Mesendoderm (in vitro differentiated cells): ENCODE measurements around the gene GPR35.
"Not testable (repeated sequence)": the region's sequence is repeated elsewhere in the genome, so short reads cannot be mapped to it uniquely, and the experiment has no call there.

Experiments used
- DNase-seq: peaks from one replicate; pipeline ENCODE4 v3.0.0; 2013
- H2AK5ac ChIP-seq: 2 replicates; pipeline ENCODE4 v1.6.1; 2013; ENCODE audit warnings: low read length, inconsistent platforms
- H2BK120ac ChIP-seq: 2 replicates; pipeline ENCODE4 v1.6.1; 2013; ENCODE audit warnings: low read depth, mild to moderate bottlenecking, low read length, moderate library complexity, mixed read lengths
- H2BK15ac ChIP-seq: replicated peaks from 2 replicates; pipeline ENCODE4 v1.6.1; 2013; ENCODE audit warnings: low read depth, mild to moderate bottlenecking, moderate library complexity
- H2BK5ac ChIP-seq: 2 replicates; pipeline ENCODE4 v1.6.1; 2013; ENCODE audit warnings: low read length, inconsistent platforms
- H3K18ac ChIP-seq: 2 replicates; pipeline ENCODE4 v1.6.1; 2013; ENCODE audit warnings: mild to moderate bottlenecking, low read length, mixed read lengths
- H3K23ac ChIP-seq: one replicate; pipeline ENCODE4 v1.6.1; 2013; ENCODE audit warnings: low read length
- H3K27ac ChIP-seq: 2 replicates; pipeline ENCODE4 v1.5.1; 2013; ENCODE audit warnings: low read depth, mild to moderate bottlenecking, inconsistent platforms, low read length, moderate library complexity
- H3K27me3 ChIP-seq: 2 replicates; pipeline ENCODE4 v1.6.1; 2013; ENCODE audit warnings: low read length, control low read depth, mild to moderate bottlenecking, inconsistent platforms; ENCODE audit not compliant: insufficient read depth, poor library complexity
- H3K36me3 ChIP-seq: 2 replicates; pipeline ENCODE4 v1.6.1; 2013; ENCODE audit warnings: low read length, inconsistent platforms; ENCODE audit not compliant: control insufficient read depth, insufficient read depth
- H3K4ac ChIP-seq: one replicate; pipeline ENCODE4 v1.6.1; 2013; ENCODE audit warnings: low read depth, mild to moderate bottlenecking, low read length, moderate library complexity
- H3K4me1 ChIP-seq: 2 replicates; pipeline ENCODE4 v1.6.1; 2013; ENCODE audit warnings: low read depth, low read length, inconsistent platforms; ENCODE audit not compliant: control insufficient read depth
- H3K4me2 ChIP-seq: 2 replicates; pipeline ENCODE4 v1.6.1; 2013; ENCODE audit warnings: low read length
- H3K4me3 ChIP-seq: 2 replicates; pipeline ENCODE4 v1.5.1; 2013; ENCODE audit warnings: mild to moderate bottlenecking, low read length
- H3K56ac ChIP-seq: one replicate; pipeline ENCODE4 v1.6.1; 2013; ENCODE audit warnings: low read length
- H3K79me1 ChIP-seq: 2 replicates; pipeline ENCODE4 v1.6.1; 2013; ENCODE audit warnings: low read length, inconsistent platforms
- H3K79me2 ChIP-seq: 2 replicates; pipeline ENCODE4 v1.6.1; 2013; ENCODE audit warnings: mild to moderate bottlenecking, low read length; ENCODE audit not compliant: control insufficient read depth, insufficient read depth
- H3K9ac ChIP-seq: 2 replicates; pipeline ENCODE4 v1.6.1; 2013; ENCODE audit warnings: low read length, inconsistent platforms
- H4K5ac ChIP-seq: one replicate; pipeline ENCODE4 v1.6.1; 2013; ENCODE audit warnings: low read length
- H4K8ac ChIP-seq: one replicate; pipeline ENCODE4 v1.6.1; 2013; ENCODE audit warnings: low read depth, mild to moderate bottlenecking, control low read depth, low read length, moderate library complexity
- WGBS: extraction: QIAGEN DNeasy Blood & Tissue Kit; methylation state at CpG from one replicate; pipeline ENCODE4 v1.1.7; 2013; ENCODE audit warnings: low lambda C conversion rate, missing lambda C conversion rate; ENCODE audit not compliant: insufficient coverage; ENCODE audit errors: extremely low coverage; 5-methylcytosine and 5-hydroxymethylcytosine counted together

Gene GPR35

DNA sequence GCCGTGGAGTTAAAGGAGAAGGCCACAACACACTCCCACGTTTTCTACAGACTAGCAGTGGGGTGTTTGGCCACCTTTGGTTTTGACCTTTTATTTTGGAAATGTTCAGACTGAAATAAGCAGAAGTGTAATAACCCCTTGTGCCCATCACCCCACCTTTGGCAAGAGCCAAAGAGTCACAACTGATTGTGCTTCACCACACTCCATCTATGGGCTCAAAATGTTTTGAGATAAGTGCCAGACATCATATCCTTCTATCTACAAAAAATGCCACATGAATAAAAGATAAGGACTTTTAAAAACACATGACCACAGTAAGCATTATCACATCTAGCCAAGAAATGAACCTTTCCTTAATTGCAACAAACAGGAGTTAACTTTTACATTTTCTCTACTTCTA, 9.9 kb upstream of the GPR35 start:
- H2BK120ac ChIP-seq = no peak overlapping the region
- H4K5ac ChIP-seq = no peak overlapping the region
- H3K18ac ChIP-seq = no peak overlapping the region
- no peak overlapping the region for H4K8ac ChIP-seq
- H3K4ac ChIP-seq = no peak overlapping the region
- no peak overlapping the region for H3K9ac ChIP-seq
- no peak overlapping the region for H3K23ac ChIP-seq
- no peaks in the 10 kb centered on the region for H3K79me1 ChIP-seq
- WGBS = no CpG with 5 or more reads among the region's 2 CpGs
- no peaks in the 10 kb centered on the region for H3K79me2 ChIP-seq
- H3K4me1 ChIP-seq = no peaks in the 10 kb centered on the region
- H3K27ac ChIP-seq = no peak overlapping the region
- no peaks in the 10 kb centered on the region for H3K36me3 ChIP-seq
- no peak overlapping the region for H3K4me2 ChIP-seq
- H3K27me3 ChIP-seq = no peaks in the 10 kb centered on the region
- H3K56ac ChIP-seq = no peak overlapping the region
- no peak overlapping the region for H2AK5ac ChIP-seq
- H3K4me3 ChIP-seq = no peak overlapping the region
- DNase-seq = no peak
- H2BK5ac ChIP-seq = no peak overlapping the region
- H2BK15ac ChIP-seq = no peak overlapping the region

GRCh38 chr2:240615820-240616547, 9.3 kb upstream of the GPR35 start:
- WGBS = no CpG with 5 or more reads among the region's 20 CpGs

DNA sequence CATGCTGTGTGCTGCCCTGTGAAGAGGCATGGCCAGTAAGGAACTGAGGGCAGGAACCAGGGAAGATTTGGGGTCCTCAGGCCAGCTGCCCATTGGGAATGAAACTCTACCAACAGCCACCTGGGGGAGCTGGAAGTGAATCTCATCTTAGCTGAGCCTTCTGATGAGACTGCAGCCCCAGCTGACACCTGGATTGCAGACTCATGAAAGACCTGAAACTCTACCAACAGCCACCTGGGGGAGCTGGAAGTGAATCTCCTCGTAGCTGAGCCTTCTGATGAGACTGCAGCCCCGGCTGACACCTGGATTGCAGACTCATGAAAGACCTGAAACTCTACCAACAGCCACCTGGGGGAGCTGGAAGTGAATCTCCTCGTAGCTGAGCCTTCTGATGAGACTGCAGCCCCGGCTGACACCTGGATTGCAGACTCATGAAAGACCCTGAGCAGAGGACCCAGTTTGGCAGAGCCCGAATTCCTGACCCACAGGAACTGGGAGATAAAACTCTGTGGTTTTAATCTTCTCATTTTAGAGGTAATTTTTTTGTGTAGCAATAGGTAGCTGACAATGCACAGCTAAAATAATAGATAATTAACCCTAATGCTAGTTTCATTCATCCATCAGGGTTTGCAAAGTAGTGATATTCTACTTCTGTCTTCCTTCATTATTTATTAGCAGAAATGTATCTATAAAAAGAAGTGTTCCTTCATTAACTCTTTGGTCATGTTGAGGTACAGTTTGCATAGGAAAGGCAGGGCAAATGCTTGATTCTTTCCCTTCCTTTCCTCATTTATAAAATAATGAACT, 8.2 kb upstream of the GPR35 start:
- H3K79me1 ChIP-seq, H3K27me3 ChIP-seq, H2AK5ac ChIP-seq, H3K4me2 ChIP-seq, H3K4me3 ChIP-seq, H3K23ac ChIP-seq, H4K5ac ChIP-seq, H3K79me2 ChIP-seq, H3K36me3 ChIP-seq, H2BK120ac ChIP-seq, H3K56ac ChIP-seq, H3K4me1 ChIP-seq, H3K4ac ChIP-seq, H3K18ac ChIP-seq, H2BK5ac ChIP-seq, H2BK15ac ChIP-seq, H3K27ac ChIP-seq, H3K9ac ChIP-seq, H4K8ac ChIP-seq: not testable (repeated sequence)
- DNase-seq = peak; percentile 48
- no CpG with 5 or more reads among the region's 5 CpGs for WGBS

More at GRCh38 chr2:240615820-240616547, 9.3 kb upstream of the GPR35 start:
- H4K5ac ChIP-seq = no peak overlapping the region
- H2BK120ac ChIP-seq = no peak overlapping the region
- no peaks in the 10 kb centered on the region for H3K36me3 ChIP-seq
- H2BK15ac ChIP-seq = no peak overlapping the region
- no peak overlapping the region for H3K4me3 ChIP-seq
- no peak overlapping the region for H4K8ac ChIP-seq
- no peaks in the 10 kb centered on the region for H3K27me3 ChIP-seq
- no peak overlapping the region for H3K56ac ChIP-seq
- H3K27ac ChIP-seq = no peak overlapping the region
- no peaks in the 10 kb centered on the region for H3K79me2 ChIP-seq
- H3K4me2 ChIP-seq = no peak overlapping the region
- no peak overlapping the region for H2AK5ac ChIP-seq
- no peak overlapping the region for H3K18ac ChIP-seq
- no peaks in the 10 kb centered on the region for H3K4me1 ChIP-seq
- H3K4ac ChIP-seq = no peak overlapping the region
- H2BK5ac ChIP-seq = no peak overlapping the region
- H3K23ac ChIP-seq = no peak overlapping the region
- DNase-seq = no peak
- H3K9ac ChIP-seq = no peak overlapping the region
- H3K79me1 ChIP-seq = no peaks in the 10 kb centered on the region

DNA sequence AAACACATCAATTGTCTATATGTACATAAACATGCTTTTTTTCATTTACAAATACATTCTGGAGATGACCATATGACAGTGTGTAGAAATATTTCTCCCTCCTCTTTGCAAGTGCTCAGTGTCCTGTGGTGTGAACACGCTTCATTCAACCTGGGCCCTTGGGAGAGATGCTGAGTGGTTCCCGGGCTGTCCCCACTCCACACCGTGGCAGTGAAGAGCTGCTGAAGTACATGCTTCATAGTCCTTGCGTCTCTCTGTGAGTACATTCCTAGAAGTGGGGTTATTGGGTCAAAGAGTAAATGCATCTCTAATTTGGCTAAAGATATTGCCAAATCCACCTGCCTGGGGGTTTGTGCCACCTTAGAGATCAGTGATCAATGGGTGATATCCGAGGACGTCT, 6.5 kb upstream of the GPR35 start:
- H3K56ac ChIP-seq = no peak overlapping the region
- H3K27me3 ChIP-seq = no peaks in the 10 kb centered on the region
- no peak overlapping the region for H3K23ac ChIP-seq
- H3K4ac ChIP-seq = no peak overlapping the region
- H3K18ac ChIP-seq = no peak overlapping the region
- WGBS = no CpG with 5 or more reads among the region's 6 CpGs
- H2BK120ac ChIP-seq = no peak overlapping the region
- no peaks in the 10 kb centered on the region for H3K79me1 ChIP-seq
- H4K5ac ChIP-seq = no peak overlapping the region
- H3K4me2 ChIP-seq = no peak overlapping the region
- H4K8ac ChIP-seq = no peak overlapping the region
- no peaks in the 10 kb centered on the region for H3K4me1 ChIP-seq
- H2BK5ac ChIP-seq = no peak overlapping the region
- H2BK15ac ChIP-seq = no peak overlapping the region
- no peak overlapping the region for H3K9ac ChIP-seq
- no peaks in the 10 kb centered on the region for H3K79me2 ChIP-seq
- no peak for DNase-seq
- H2AK5ac ChIP-seq = no peak overlapping the region
- no peaks in the 10 kb centered on the region for H3K36me3 ChIP-seq
- no peak overlapping the region for H3K27ac ChIP-seq
- no peak overlapping the region for H3K4me3 ChIP-seq

- no peak overlapping the region for H3K4ac ChIP-seq
- H2AK5ac ChIP-seq = no peak overlapping the region
- no peak overlapping the region for H3K27ac ChIP-seq
Measured at GRCh38 chr2:240619506-240620148, 5.7 kb upstream of the GPR35 start.

More at GRCh38 chr2:240619506-240620148, 5.7 kb upstream of the GPR35 start:
- Histone ChIP-seq H2BK15ac (no peak overlapping the region), H4K8ac (no peak overlapping the region), H3K79me2 (no peaks in the 10 kb centered on the region), H3K4me1 (no peaks in the 10 kb centered on the region), H2BK120ac (no peak overlapping the region), H2BK5ac (no peak overlapping the region), H3K23ac (no peak overlapping the region), H3K18ac (no peak overlapping the region), H4K5ac (no peak overlapping the region), H3K27me3 (no peaks in the 10 kb centered on the region), H3K4me3 (no peak overlapping the region), H3K4me2 (no peak overlapping the region), H3K79me1 (no peaks in the 10 kb centered on the region), H3K56ac (no peak overlapping the region), H3K9ac (no peak overlapping the region), H3K36me3 (no peaks in the 10 kb centered on the region)
- WGBS = no CpG with 5 or more reads among the region's 19 CpGs
- no peak for DNase-seq
